GM12878 (cell line): ENCODE data around the gene CLEC16A. TPM values are rescaled to one million over a fixed set of nuclear protein-coding genes. Genes with fewer than 3 reads are reported as not detected.

Experiments
- ATAC-seq: fragments of 200-7000 bp; cut with Tn5 transposase; 3 replicates; pipeline ENCODE4 v1.9.1; 2020; ENCODE audit warnings: mild to moderate bottlenecking, moderate library complexity
- BruUV-seq: library from RNA; stranded (reverse); fragments of 400-500 nt; replicated peaks from 2 replicates; lab custom pipeline; 2021; lab: Mats Ljungman, UMichigan
- CTCF ChIA-PET: fragments of 300-600 bp; sonication (Branson Sonifier 250); formaldehyde crosslinking; extraction: SDS; loops from one replicate; lab custom pipeline; 2021; ENCODE audit warnings: inconsistent platforms; lab: Yijun Ruan, JAX
- POLR2A ChIA-PET: fragments of 350-600 bp; formaldehyde crosslinking; extraction: SDS; loops from one replicate; lab custom pipeline; 2021; ENCODE audit warnings: inconsistent platforms; lab: Charles Lee
- RAD21 ChIA-PET: fragments of 300-600 bp; sonication (Branson Sonifier 250); formaldehyde crosslinking; loops from one replicate; lab custom pipeline; 2023; ENCODE audit warnings: antibody characterized with exemption; ENCODE audit not compliant: unreplicated experiment; lab: Charles Lee
- SMC1A ChIA-PET: fragments of 300-600 bp; sonication (Branson Sonifier 250); formaldehyde crosslinking; loops from one replicate; lab custom pipeline; 2023; ENCODE audit not compliant: unreplicated experiment, uncharacterized antibody; lab: Charles Lee
- DNase-seq: peaks from one replicate; pipeline ENCODE4 v3.0.0-alpha.2; 2011; ENCODE audit warnings: low read depth, low spot score
- FAIRE-seq: peaks from 3 replicates; lab custom pipeline; 2011; peaks lifted over from hg19 to GRCh38; lab: Jason Lieb, UNC
- H2AFZ ChIP-seq: 2 replicates; pipeline ENCODE4 v1.6.0; 2011; ENCODE audit warnings: low read depth, low read length, control low read depth; ENCODE audit not compliant: control insufficient read depth
- H3K27ac ChIP-seq: 2 replicates; pipeline ENCODE4 v1.5.1; 2011; ENCODE audit warnings: control low read depth; ENCODE audit not compliant: control insufficient read depth, insufficient read depth
- H3K27me3 ChIP-seq, 2 experiments: replicated peaks in 1 of 2; 2 replicates each; pipeline versions ENCODE4 v1.6.0 to v1.6.1; 2011; ENCODE audit warnings: low read length in 1 of 2; ENCODE audit not compliant: control insufficient read depth in 2 of 2, insufficient read depth in 2 of 2
- H3K36me3 ChIP-seq, 2 experiments: 2 replicates each; pipeline ENCODE4 v1.5.1; 2011; ENCODE audit warnings: low read length in 1 of 2; ENCODE audit not compliant: control insufficient read depth in 2 of 2, insufficient read depth in 2 of 2
- H3K4me1 ChIP-seq: 2 replicates; pipeline ENCODE4 v1.6.1; 2011; ENCODE audit warnings: mild to moderate bottlenecking, low read length, moderate library complexity, mixed read lengths; ENCODE audit not compliant: control insufficient read depth, insufficient read depth
- H3K4me2 ChIP-seq: 2 replicates; pipeline ENCODE4 v1.6.0; 2011; ENCODE audit warnings: control low read depth; ENCODE audit not compliant: control insufficient read depth, insufficient read depth
- H3K4me3 ChIP-seq: fragments of 200-600 bp; sonication (generic); 2 replicates; pipeline ENCODE4 v1.5.1; 2016
- H3K79me2 ChIP-seq: 2 replicates; pipeline ENCODE4 v1.6.0; 2011; ENCODE audit warnings: low read length; ENCODE audit not compliant: control insufficient read depth, insufficient read depth
- H3K9ac ChIP-seq: 2 replicates; pipeline ENCODE4 v1.8.0; 2011; ENCODE audit warnings: low read length, control low read depth, mixed read lengths; ENCODE audit not compliant: control insufficient read depth, insufficient read depth
- H3K9me3 ChIP-seq: replicated peaks from 3 replicates; pipeline ENCODE4 v1.5.1; 2011; ENCODE audit warnings: mild to moderate bottlenecking, low read length; ENCODE audit not compliant: control insufficient read depth, insufficient read depth
- H4K20me1 ChIP-seq: 2 replicates; pipeline ENCODE4 v1.6.0; 2011; ENCODE audit not compliant: control insufficient read depth, insufficient read depth
- BRCA1 ChIP-seq: IDR thresholded peaks from 2 replicates; pipeline ENCODE4 v1.6.1; 2011; ENCODE audit warnings: low read depth, low read length, improper control_type of control experiment
- CTCF ChIP-seq, 3 experiments: IDR thresholded peaks in 2 of 3; conservative IDR thresholded peaks in 1 of 3; 2 replicates each; pipeline ENCODE4 v1.5.1; 2011; ENCODE audit warnings: low read depth in 3 of 3, low read length in 3 of 3, mild to moderate bottlenecking in 3 of 3, control low read depth in 2 of 3, moderate library complexity in 2 of 3, inconsistent platforms in 1 of 3, mixed read lengths in 1 of 3; ENCODE audit not compliant: control insufficient read depth in 2 of 3, insufficient read depth in 1 of 3; ENCODE audit errors: extremely low read depth in 1 of 3
- HCFC1 ChIP-seq: fragments of 150-350 bp; IDR thresholded peaks from 2 replicates; pipeline ENCODE4 v1.6.1; 2014; ENCODE audit warnings: low read length
- MLLT1 ChIP-seq: fragments of 450-650 bp; IDR thresholded peaks from 2 replicates; pipeline ENCODE4 v1.6.1; 2016; ENCODE audit warnings: mild to moderate bottlenecking
- NRF1 ChIP-seq: conservative IDR thresholded peaks from 2 replicates; pipeline ENCODE4 v1.6.1; 2011; ENCODE audit warnings: mild to moderate bottlenecking, low read depth, low read length, improper control_type of control experiment
- RB1 ChIP-seq: fragments of 450-650 bp; formaldehyde crosslinking; IDR thresholded peaks from 2 replicates; pipeline ENCODE4 v1.6.1; 2017; ENCODE audit warnings: mild to moderate bottlenecking, borderline replicate concordance
- SIN3A ChIP-seq: IDR thresholded peaks from 2 replicates; pipeline ENCODE4 v1.6.1; 2012; ENCODE audit warnings: low read depth, low read length, improper control_type of control experiment
- TAF1 ChIP-seq: IDR thresholded peaks from 2 replicates; pipeline ENCODE4 v1.6.1; 2011; ENCODE audit warnings: mild to moderate bottlenecking, low read depth, low read length, borderline replicate concordance
- TCF3 ChIP-seq: IDR thresholded peaks from 2 replicates; pipeline ENCODE4 v1.6.1; 2012; ENCODE audit warnings: low read depth, mild to moderate bottlenecking, low read length, borderline replicate concordance; ENCODE audit not compliant: insufficient read depth
- ZBTB4 ChIP-seq: fragments of 450-650 bp; formaldehyde crosslinking; IDR thresholded peaks from 2 replicates; pipeline ENCODE4 v1.4.0; 2022; ENCODE audit warnings: mild to moderate bottlenecking, moderate library complexity
- WGBS: methylation state at CpG from one replicate; pipeline ENCODE4 v1.1.6; 2016; ENCODE audit warnings: low lambda C conversion rate; ENCODE audit not compliant: insufficient replicate concordance, insufficient coverage; ENCODE audit errors: missing lambda C conversion rate; 5-methylcytosine and 5-hydroxymethylcytosine counted together
- in situ Hi-C: fragments of 300-500 bp; cut with MboI; formaldehyde crosslinking; loops from 9 replicates; pipeline ENCODE4 v1.14.3; 2018; ENCODE audit warnings: mixed read lengths
- intact Hi-C: fragments of 100-400 bp; cut with micrococcal nuclease; formaldehyde crosslinking; loops from one replicate; pipeline ENCODE4 v1.14.2; 2022; ENCODE audit not compliant: unreplicated experiment
- polyA plus RNA-seq, 11 experiments: library from polyadenylated mRNA; depleted of rRNA in 4 of 11; unstranded in 6 of 11; stranded (reverse) in 5 of 11; fragments of >200 nt; fragmentation: Nextera tagmentation in 4 of 11; fragmentation: Illumina TruSeq in 1 of 11; extraction: Ambion mirVana in 4 of 11; extraction: Trizol in 1 of 11; gene quantifications; 1 replicate in 1 of 11; 2 replicates in 10 of 11; pipeline versions ENCODE4 v1.2.1 to v1.2.3, GENCODE V29; 2011 to 2016; ENCODE audit warnings: inconsistent platforms in 2 of 11, missing spikeins in 2 of 11, low read depth in 1 of 11
- total RNA-seq, 4 experiments: library from RNA; depleted of rRNA in 3 of 4; stranded (reverse); fragments of >200 nt in 3 of 4; fragmentation: Illumina TruSeq in 1 of 4; extraction: Trizol in 1 of 4; gene quantifications; 2 replicates each; pipeline versions ENCODE4 v1.2.1 to v1.2.3, GENCODE V29; 2013 to 2021
- TF ChIP-seq, protein P1 (sequence below): IDR thresholded peaks from 2 replicates; pipeline ENCODE4 v1.6.1; 2011; ENCODE audit warnings: borderline replicate concordance, low read depth, mild to moderate bottlenecking, moderate library complexity, low read length; ENCODE audit not compliant: insufficient read depth, poor library complexity, severe bottlenecking

CLEC16A gene
- total and polyA plus RNA-seq, 10 of the 15 experiments (the other 5 are each of a cell fraction or from before 2014, with no cell fraction given): 1.5 to 28.8 (median 19.2) TPM

DNA sequence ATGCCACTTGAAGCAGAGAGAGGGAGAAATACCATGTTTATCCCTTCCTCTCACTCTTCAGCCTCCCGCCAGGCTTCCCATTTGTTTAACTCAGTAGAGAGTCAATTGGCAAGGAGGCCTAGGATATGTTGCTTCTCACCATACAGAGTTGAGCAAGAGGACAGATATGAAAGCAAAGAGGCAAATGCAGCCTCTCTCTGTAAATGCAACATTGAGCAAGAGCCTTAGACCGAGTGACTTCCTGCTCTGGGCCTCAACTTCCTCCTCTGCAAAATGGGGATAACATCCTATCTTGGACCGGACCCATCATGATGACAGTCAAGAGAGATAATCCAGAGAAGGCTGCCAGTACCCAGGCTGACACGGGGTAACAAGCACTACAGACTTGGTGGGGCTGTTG, 274.8 kb downstream of the CLEC16A start:
- ATAC-seq (no peak), FAIRE-seq (no peak), DNase-seq (no peak)
- 52% methylated on average over 4 of the region's 4 CpGs for WGBS
- H3K4me2 ChIP-seq: no peak overlapping the region
- H3K9ac ChIP-seq: no peak overlapping the region
- BruUV-seq: no TSS peak
- ChIA-PET POLR2A (no interaction called here), SMC1A (interaction anchor here (1.0 to 2.7 kb wide), 4 partner anchors 8 to 33 kb away, joined by 3 to 12 read pairs (median 4); no protein-coding TSS in a partner anchor), CTCF (interaction anchor here (0.6 to 1.3 kb wide), 3 partner anchors 60 to 233 kb away, joined by 3 to 4 read pairs (median 4); no protein-coding TSS in a partner anchor), RAD21 (interaction anchor here (1.0 kb wide), 1 partner anchor 37 kb away, joined by 3 read pairs; the partner anchor contains the start of gene SOCS1)
- H3K27ac ChIP-seq: no peak overlapping the region
- no peaks in the 10 kb centered on the region for H3K79me2 ChIP-seq
- in situ Hi-C loops (no loop called here), intact Hi-C loops (no loop called here)
- no peaks in the 10 kb centered on the region for H3K36me3 ChIP-seq
- no peak overlapping the region for H2AFZ ChIP-seq
- no peaks in the 10 kb centered on the region for H4K20me1 ChIP-seq
- no peak overlapping the region for H3K4me3 ChIP-seq
- peaks cover 12% of the 10 kb centered on the region for H3K9me3 ChIP-seq
- H3K4me1 ChIP-seq: peaks cover 7% of the 10 kb centered on the region
- H3K27me3 ChIP-seq: no peaks in the 10 kb centered on the region
- TF ChIP-seq TAF1: no peak
- TF ChIP-seq NRF1: no peak
- no peak for TF ChIP-seq MLLT1
- TF ChIP-seq HCFC1: no peak
- no peak for TF ChIP-seq CTCF (IDR thresholded peaks at IDR 0.05 in 2 of 3, conservative IDR thresholded peaks at IDR 0.05 in 1 of 3; ENCODE audit: control insufficient read depth in 2 of 3, extremely low read depth in 1 of 3, insufficient read depth in 1 of 3, low read depth in 3 of 3, low read length in 3 of 3)
- no peak for TF ChIP-seq TCF3
- no peak for TF ChIP-seq SIN3A
- TF ChIP-seq ZBTB4 (CRISPR knock-in tag): no peak
- no peak for TF ChIP-seq BRCA1
- TF ChIP-seq RB1: no peak
- TF ChIP-seq, protein P1, sequence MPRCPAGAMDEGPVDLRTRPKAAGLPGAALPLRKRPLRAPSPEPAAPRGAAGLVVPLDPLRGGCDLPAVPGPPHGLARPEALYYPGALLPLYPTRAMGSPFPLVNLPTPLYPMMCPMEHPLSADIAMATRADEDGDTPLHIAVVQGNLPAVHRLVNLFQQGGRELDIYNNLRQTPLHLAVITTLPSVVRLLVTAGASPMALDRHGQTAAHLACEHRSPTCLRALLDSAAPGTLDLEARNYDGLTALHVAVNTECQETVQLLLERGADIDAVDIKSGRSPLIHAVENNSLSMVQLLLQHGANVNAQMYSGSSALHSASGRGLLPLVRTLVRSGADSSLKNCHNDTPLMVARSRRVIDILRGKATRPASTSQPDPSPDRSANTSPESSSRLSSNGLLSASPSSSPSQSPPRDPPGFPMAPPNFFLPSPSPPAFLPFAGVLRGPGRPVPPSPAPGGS: no peak
